GM21576 (cell line): Measurements from ENCODE around the gene MOAP1.
"Not testable (repeated sequence)": the region's sequence is repeated elsewhere in the genome, so short reads cannot be mapped to it uniquely, and the experiment has no call there.

Source experiments
- ATAC-seq: cut with Tn5 transposase; IDR thresholded peaks from one replicate; pipeline ENCODE4 v1.9.1; 2021; ENCODE audit warnings: mild to moderate bottlenecking, moderate library complexity; ENCODE audit not compliant: unreplicated experiment

The MOAP1 gene

GRCh38 chr14:93186466-93186865, 1.8 kb upstream of the MOAP1 start:
- no peak for ATAC-seq

DNA sequence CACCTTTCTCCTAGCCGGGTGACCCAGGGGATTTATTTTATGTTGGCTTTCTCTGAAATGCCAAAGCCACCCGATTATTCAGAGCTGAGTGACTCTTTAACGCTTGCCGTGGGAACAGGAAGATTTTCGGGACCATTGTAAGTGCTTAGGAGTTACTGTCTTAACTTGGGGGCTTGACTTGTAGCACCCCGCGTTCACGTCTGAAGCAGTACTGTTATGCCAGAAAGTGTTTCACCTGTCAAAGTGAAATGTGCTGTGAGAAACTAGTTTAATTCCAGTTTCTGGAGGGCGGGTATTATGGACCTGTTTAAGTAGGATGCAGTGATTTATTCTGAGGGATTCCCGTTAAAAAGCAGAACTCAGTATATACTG, 638 bp upstream of the MOAP1 start:
- peak; percentile 3 for ATAC-seq

DNA sequence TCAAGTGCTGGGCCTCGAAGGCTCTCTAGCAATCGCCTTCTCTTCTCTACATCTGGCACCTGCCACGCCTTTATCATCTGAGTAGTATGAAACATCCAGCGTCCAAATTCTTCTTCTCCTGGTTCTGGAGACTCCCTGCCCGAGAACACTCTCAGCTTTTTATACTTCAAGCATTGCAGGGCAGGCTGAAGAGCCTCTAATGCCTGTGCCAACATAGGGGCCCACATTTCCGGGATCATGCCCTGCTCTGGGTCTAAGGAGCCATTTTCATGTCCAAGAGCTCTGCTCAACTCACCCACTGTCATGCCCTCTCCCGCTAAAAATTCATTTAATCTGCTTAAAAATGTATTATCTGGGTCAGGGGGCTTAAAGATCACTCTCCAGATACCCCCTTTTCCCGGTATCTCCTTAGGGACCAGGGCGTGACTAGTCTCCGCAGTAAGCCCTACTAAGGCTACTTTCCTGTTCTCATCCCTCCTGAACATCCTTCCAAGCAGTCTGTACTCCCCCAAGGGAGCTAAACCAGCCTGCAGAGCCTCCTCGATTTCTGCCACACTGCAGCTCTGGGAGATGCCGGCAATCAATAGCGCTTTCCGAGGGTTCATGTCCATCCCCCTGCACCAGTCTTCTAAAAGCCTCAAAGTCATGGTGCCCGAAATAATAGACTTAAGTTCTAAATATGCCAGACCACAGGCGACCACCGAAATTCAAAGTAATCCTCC, 940 bp downstream of the MOAP1 start:
- ATAC-seq: no peak

DNA sequence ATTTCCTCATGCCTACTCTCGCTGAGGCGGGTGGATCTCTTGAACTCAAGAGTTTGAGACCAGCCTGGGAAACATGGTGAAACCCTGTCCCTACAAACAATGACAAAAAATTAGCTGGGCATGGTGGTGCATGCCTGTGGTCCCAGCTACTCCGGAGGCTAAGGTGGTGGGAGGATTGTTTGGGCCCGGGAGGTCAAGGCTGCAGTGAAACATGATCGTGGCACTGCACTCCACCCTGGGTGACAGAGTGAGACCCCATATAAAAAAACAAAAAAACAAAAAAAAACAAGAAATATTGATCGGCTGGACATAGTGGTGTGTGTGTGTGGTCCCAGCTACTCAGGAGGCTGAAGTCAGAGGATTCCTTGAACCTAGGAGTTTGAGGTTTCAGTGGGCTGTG, 9.2 kb downstream of the MOAP1 start:
- ATAC-seq: no peak

GRCh38 chr14:93174731-93175130, 10.0 kb downstream of the MOAP1 start:
- ATAC-seq: not testable (repeated sequence)

DNA sequence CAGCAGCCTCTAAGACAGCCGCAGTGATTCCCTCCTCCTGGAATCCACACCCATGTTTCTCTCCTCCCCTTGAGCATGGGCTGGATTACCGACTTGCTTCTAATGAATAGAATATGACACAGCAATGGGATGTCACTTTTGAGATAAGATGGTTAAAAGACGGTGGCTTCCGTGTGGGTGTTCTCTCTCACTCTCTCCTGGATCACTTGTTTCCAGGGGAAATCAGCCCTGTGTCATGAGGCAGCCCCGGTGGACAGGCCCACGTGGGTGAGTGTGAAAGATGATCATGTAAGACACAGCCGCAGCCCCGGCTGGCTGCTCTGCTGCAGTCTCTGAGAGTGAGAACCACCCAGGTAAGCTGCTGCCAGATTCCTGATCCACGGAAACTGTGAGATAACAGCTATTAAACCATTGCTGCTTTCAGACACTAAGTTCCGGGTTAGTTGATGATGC, 10.7 kb downstream of the MOAP1 start:
- ATAC-seq: no peak

GRCh38 chr14:93171376-93171775, 13.3 kb downstream of the MOAP1 start:
- ATAC-seq: no peak

- not testable (repeated sequence) for ATAC-seq
Measured at GRCh38 chr14:93170141-93170540, 14.6 kb downstream of the MOAP1 start.

- ATAC-seq: not testable (repeated sequence)
Measured at GRCh38 chr14:93169619-93170018, 15.1 kb downstream of the MOAP1 start.

DNA sequence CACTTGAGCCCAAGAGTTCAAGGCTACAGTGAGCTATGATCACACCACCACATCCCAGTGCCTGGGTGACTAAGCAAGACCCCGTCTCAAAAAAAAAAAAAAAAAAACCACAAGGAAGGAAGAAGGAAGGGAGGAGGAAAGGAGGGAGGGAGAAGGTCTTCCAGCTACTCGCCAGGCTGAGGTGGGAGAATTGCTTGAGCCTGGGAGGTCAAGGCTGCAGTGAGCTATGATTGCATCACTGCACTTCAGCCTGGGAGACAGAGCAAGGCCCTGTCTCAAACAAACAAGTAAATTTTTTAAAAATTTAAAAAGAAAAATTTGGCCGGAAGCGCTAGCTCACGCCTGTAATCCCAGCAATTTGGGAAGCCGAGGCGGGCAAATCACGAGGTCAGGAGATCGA, 16.1 kb downstream of the MOAP1 start:
- ATAC-seq: not testable (repeated sequence)

GRCh38 chr14:93165271-93166265, 19.1 kb downstream of the MOAP1 start:
- ATAC-seq: not testable (repeated sequence)

DNA sequence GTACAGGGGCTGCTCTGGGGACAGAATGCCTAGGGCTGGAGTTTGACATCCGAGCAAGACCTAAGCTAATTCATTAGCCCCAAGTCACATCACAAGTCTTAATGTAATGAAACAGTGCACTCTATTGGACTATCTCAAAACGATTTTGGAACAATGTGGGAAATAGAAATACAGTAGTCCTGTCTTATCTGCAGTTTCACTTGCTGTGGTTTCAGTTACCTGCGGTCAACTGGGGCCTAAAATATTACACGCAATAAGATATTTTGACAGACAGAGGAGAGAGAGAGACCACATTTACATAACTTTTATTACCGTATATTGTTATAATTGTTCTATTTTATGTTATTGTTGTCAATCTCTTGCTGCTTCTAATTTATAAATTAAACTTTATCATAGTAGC, 21.1 kb downstream of the MOAP1 start:
- no peak for ATAC-seq

GRCh38 chr14:93161411-93161940, 23.2 kb downstream of the MOAP1 start:
- ATAC-seq: no peak

DNA sequence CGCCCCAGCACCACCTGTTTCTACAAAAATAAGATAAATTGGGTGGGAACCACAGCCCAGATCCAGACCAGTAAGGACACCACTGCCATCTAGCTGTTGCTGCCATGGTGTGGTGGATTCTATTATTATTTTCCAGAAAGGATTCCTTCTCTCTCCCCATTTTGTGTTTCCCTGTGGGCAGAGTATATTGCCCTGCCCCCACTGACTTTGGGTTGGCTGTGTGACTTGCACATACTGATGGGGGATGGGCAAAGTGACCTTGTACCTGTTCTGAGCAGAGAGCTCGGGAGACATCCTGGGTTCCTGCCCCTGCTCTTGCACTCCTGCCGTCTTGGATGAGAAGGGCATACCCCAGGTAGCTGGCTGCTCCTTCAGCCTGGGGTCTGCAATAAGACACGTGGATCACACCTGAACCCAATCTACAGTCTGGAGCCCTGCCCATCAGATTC, 24.3 kb downstream of the MOAP1 start:
- ATAC-seq: no peak

GRCh38 chr14:93159625-93160352, 24.9 kb downstream of the MOAP1 start:
- not testable (repeated sequence) for ATAC-seq

DNA sequence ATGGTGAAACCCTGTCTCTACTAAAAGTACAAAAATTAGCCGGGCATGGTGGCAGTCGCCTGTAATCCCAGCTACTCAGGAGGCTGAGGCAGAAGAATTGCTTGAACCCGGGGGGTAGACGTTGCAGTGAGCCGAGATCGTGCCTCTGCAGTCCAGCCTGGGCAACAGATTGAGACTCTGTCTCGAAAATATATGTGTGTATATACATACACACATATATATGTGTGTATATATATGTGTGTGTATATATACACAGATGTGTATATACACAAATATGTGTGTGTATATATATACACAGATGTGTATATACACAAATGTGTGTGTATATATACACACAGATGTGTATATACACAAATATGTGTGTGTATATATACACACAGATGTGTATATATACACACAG, 26.3 kb downstream of the MOAP1 start:
- not testable (repeated sequence) for ATAC-seq

GRCh38 chr14:93156693-93157369, 27.9 kb downstream of the MOAP1 start:
- ATAC-seq: no peak

DNA sequence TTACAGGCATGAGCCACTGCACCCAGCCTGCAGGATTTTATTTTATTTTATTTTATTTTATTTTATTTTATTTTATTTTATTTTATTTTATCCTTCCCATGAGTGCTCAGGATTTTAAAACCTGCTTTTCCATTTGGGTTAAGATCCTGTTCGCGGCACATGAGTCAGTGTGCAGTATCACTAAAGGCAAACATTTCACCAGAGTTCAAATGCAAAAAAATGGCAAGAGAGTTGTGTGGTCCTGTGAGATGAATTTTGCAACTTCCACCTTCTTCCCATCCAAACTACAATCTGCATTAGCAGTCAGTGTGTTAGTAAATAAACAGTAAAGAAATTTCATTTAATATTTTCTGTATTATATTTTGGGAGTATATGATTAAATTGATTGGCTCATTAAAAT, 29.0 kb downstream of the MOAP1 start:
- ATAC-seq: no peak

DNA sequence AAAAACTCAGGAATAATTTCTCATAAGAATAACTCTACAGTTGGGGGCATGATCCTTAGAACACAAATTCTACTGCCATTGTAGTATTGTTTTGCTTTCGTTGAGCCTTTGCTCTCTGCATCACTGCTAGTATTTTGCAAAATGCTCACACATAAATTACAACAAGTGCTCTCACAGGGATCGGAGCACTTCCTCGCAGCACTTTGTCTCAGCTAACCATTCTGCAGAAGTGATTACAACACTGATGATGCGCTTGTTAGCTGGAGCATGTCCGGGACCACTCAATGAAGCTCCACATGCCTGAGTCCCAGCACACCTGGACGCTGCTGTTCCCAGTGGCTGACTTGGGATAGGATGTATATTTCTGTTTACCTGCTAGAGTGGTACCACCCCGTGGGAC, 31.6 kb downstream of the MOAP1 start:
- no peak for ATAC-seq
